Neuron (in vitro differentiated cells): Measurements from ENCODE around the gene MAPT.
A peak's percentile ranks its signal among the peaks of the same experiment; 100 is the strongest.

Experiments used
- H2AFZ ChIP-seq: one replicate; pipeline ENCODE4 v1.6.1; 2013; ENCODE audit warnings: low read depth, mild to moderate bottlenecking, inconsistent platforms, low read length, moderate library complexity
- H3K27me3 ChIP-seq: one replicate; pipeline ENCODE4 v1.6.1; 2013; ENCODE audit warnings: low read length; ENCODE audit not compliant: insufficient read depth
- H3K36me3 ChIP-seq: one replicate; pipeline ENCODE4 v1.6.1; 2013; ENCODE audit warnings: low read length; ENCODE audit not compliant: insufficient read depth
- H3K4me1 ChIP-seq: one replicate; pipeline ENCODE4 v1.6.1; 2013; ENCODE audit warnings: low read length; ENCODE audit not compliant: insufficient read depth
- H3K4me3 ChIP-seq: 2 replicates; pipeline ENCODE4 v1.5.1; 2013; ENCODE audit warnings: mild to moderate bottlenecking, low read length, moderate library complexity
- H3K9me3 ChIP-seq: one replicate; pipeline ENCODE4 v1.6.1; 2013; ENCODE audit warnings: low read length

Gene MAPT

DNA sequence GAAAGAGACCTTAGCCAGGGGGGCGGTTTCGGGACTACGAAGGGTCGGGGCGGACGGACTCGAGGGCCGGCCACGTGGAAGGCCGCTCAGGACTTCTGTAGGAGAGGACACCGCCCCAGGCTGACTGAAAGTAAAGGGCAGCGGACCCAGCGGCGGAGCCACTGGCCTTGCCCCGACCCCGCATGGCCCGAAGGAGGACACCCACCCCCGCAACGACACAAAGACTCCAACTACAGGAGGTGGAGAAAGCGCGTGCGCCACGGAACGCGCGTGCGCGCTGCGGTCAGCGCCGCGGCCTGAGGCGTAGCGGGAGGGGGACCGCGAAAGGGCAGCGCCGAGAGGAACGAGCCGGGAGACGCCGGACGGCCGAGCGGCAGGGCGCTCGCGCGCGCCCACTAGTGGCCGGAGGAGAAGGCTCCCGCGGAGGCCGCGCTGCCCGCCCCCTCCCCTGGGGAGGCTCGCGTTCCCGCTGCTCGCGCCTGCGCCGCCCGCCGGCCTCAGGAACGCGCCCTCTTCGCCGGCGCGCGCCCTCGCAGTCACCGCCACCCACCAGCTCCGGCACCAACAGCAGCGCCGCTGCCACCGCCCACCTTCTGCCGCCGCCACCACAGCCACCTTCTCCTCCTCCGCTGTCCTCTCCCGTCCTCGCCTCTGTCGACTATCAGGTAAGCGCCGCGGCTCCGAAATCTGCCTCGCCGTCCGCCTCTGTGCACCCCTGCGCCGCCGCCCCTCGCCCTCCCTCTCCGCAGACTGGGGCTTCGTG is at the start of gene MAPT:
Gene MAPT (plus strand): TSS at position 533 of the 763 bp plus-strand sequence. CDS start 67,784 bp downstream, outside the sequence.
- Histone ChIP-seq H3K36me3 (no peaks in the 10 kb centered on the region), H3K9me3 (no peaks in the 10 kb centered on the region), H3K27me3 (peaks cover 40% of the 10 kb centered on the region), H3K4me1 (peaks cover 16% of the 10 kb centered on the region), H3K4me3 (peak within 1 kb of the TSS; percentile 66), H2AFZ (peak within 1 kb of the TSS; percentile 99)

DNA sequence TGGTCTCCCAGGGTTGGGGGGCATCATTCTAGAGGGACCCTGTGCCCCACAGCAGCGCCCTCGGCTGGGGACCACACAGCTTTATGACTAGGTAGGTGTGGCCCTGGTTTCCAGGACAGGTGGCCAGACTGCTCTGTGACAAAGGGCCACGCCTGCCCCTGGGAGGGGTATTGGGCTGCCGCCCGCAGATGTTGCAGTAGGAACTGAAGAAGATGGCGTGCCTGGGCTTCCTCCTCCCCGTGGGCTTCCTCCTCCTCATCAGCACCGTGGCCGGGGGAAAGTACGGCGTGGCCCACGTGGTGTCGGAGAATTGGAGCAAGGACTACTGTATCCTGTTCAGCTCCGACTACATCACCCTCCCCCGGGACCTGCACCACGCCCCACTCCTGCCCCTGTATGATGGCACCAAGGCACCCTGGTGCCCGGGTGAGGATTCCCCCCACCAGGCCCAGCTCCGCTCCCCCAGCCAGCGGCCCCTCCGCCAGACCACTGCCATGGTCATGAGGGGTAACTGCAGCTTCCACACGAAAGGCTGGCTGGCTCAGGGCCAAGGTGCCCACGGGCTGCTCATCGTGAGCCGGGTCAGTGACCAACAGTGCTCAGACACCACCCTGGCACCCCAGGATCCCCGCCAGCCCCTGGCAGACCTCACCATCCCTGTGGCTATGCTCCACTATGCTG is 49.5 kb upstream of the MAPT start, which contains the start of gene SPPL2C:
Gene SPPL2C (plus strand): TSS at position 187 of the 681 bp plus-strand sequence. CDS start 26 bp downstream, at position 213.
- no peak within 1 kb of the TSS for H3K4me3 ChIP-seq
- no peak within 1 kb of the TSS for H2AFZ ChIP-seq
- no peaks in the 10 kb centered on the region for H3K4me1 ChIP-seq
- no peaks in the 10 kb centered on the region for H3K9me3 ChIP-seq
- H3K36me3 ChIP-seq, result no peaks in the 10 kb centered on the region
- H3K27me3 ChIP-seq, result peaks cover 5% of the 10 kb centered on the region

DNA sequence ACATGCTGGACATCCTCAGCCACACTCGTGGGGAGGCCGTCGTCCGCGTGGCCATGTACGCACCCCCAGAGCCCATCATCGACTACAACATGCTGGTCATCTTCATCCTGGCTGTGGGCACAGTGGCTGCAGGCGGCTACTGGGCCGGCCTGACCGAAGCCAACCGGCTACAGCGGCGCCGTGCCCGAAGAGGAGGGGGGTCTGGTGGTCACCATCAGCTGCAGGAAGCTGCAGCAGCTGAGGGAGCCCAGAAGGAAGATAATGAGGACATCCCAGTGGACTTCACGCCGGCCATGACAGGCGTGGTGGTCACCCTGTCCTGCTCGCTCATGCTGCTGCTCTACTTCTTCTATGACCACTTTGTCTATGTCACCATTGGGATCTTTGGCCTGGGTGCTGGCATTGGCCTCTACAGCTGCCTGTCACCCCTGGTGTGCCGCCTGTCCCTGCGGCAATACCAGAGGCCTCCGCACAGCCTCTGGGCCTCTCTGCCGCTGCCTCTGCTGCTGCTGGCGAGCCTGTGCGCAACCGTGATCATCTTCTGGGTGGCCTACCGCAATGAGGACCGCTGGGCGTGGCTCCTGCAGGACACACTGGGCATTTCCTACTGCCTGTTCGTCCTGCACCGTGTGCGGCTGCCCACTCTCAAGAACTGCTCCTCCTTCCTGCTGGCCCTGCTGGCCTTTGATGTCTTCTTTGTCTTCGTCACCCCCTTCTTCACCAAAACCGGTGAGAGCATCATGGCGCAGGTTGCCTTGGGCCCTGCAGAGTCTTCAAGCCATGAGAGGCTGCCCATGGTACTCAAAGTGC is 48.8 kb upstream of the MAPT start:
- H3K36me3 ChIP-seq, result no peaks in the 10 kb centered on the region
- H3K4me3 ChIP-seq, result no peak overlapping the region
- peaks cover 5% of the 10 kb centered on the region for H3K27me3 ChIP-seq
- no peak overlapping the region for H2AFZ ChIP-seq
- no peaks in the 10 kb centered on the region for H3K9me3 ChIP-seq
- H3K4me1 ChIP-seq, result no peaks in the 10 kb centered on the region

DNA sequence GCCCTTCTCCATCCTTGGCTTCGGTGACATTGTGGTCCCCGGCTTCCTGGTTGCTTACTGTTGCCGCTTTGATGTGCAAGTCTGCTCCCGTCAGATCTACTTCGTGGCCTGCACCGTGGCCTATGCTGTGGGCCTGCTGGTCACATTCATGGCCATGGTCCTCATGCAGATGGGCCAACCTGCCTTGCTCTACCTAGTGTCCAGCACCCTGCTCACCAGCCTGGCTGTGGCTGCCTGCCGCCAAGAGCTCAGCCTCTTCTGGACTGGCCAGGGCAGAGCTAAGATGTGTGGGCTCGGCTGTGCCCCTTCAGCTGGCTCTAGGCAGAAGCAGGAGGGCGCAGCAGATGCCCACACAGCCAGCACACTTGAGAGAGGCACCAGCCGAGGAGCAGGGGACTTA is 48.1 kb upstream of the MAPT start:
- Histone ChIP-seq H3K4me1 (no peaks in the 10 kb centered on the region), H3K36me3 (no peaks in the 10 kb centered on the region), H3K4me3 (no peak overlapping the region), H3K27me3 (peaks cover 7% of the 10 kb centered on the region), H2AFZ (no peak overlapping the region), H3K9me3 (no peaks in the 10 kb centered on the region)

DNA sequence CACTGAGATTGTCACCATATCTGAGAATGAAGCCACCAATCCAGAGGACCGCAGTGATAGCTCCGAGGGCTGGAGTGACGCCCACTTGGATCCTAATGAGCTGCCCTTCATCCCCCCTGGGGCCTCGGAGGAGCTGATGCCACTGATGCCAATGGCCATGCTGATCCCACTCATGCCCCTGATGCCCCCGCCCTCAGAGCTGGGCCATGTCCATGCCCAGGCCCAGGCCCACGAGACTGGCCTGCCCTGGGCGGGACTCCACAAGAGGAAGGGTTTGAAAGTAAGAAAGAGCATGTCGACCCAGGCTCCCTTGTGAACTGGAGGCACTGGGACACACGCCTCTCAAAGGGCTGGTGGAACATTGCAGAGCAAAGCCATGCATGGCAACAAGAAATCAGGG is 47.7 kb upstream of the MAPT start:
- Histone ChIP-seq H3K4me3 (no peak overlapping the region), H3K9me3 (no peaks in the 10 kb centered on the region), H2AFZ (no peak overlapping the region), H3K27me3 (peaks cover 7% of the 10 kb centered on the region), H3K36me3 (no peaks in the 10 kb centered on the region), H3K4me1 (no peaks in the 10 kb centered on the region)

DNA sequence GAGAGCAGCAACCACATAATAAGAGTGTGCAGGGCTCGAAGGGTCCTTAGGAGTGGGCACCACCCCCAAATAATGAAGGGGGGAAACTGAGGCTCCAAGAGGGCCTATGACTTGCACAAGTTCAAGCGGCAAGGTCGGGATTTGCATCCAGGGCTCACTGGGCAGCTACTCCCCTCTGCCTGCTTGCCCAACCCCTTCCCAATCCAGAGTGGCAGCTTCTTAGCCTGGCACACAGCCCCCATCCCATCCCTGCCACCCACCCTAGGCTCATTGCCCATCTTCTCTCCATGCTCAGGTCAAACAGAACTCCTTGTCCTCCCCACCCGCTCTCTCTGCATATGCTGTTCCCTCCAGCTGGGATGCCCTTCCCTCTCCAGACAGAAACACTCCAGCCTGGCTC is 47.3 kb upstream of the MAPT start:
- Histone ChIP-seq H3K9me3 (no peaks in the 10 kb centered on the region), H3K36me3 (no peaks in the 10 kb centered on the region), H3K4me1 (no peaks in the 10 kb centered on the region), H2AFZ (no peak overlapping the region), H3K27me3 (peaks cover 3% of the 10 kb centered on the region), H3K4me3 (no peak overlapping the region)

DNA sequence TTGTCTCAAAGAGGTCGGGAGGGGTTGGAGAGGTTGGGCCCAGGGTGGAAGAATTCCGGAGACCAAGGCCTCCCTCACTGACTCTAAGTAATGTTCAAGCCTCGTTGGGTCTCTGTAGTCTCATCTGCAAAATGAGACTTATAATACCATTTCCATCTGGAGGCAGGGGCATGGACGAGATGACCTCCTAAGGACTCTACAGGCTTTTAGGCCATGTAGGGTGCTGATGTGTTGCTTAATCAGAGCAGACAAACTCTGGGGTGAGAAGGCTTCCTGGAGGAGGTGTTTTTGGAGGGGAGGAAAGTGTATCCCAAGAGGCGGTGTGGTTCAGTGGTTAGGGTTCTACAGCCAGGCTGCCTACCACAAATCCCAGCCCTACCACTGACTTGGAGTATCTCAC is 46.6 kb upstream of the MAPT start:
- H2AFZ ChIP-seq, result no peak overlapping the region
- peaks cover 2% of the 10 kb centered on the region for H3K27me3 ChIP-seq
- no peak overlapping the region for H3K4me3 ChIP-seq
- H3K36me3 ChIP-seq, result no peaks in the 10 kb centered on the region
- H3K9me3 ChIP-seq, result no peaks in the 10 kb centered on the region
- H3K4me1 ChIP-seq, result no peaks in the 10 kb centered on the region

DNA sequence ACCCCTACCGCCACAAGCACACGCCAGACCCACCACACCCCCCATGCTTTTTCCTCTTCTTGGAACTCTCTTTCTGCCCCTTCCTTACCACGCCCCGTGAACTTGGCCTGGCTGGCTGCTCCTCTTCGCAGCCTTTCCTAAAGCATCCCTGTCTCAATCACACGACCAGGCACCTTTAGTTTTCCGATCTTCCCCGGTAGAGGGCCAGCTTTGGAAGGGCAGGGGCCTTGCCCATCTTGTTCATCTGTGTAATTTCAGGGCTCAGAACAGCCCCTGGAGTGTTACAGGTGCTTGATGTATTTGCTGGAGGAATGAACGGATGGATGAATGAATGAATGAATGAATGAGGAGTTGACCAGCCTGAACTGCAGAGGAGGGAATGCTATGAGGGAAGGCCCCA is 45.9 kb upstream of the MAPT start:
- Histone ChIP-seq H3K36me3 (no peaks in the 10 kb centered on the region), H3K4me1 (no peaks in the 10 kb centered on the region), H2AFZ (no peak overlapping the region), H3K27me3 (peaks cover 2% of the 10 kb centered on the region), H3K4me3 (no peak overlapping the region), H3K9me3 (no peaks in the 10 kb centered on the region)

DNA sequence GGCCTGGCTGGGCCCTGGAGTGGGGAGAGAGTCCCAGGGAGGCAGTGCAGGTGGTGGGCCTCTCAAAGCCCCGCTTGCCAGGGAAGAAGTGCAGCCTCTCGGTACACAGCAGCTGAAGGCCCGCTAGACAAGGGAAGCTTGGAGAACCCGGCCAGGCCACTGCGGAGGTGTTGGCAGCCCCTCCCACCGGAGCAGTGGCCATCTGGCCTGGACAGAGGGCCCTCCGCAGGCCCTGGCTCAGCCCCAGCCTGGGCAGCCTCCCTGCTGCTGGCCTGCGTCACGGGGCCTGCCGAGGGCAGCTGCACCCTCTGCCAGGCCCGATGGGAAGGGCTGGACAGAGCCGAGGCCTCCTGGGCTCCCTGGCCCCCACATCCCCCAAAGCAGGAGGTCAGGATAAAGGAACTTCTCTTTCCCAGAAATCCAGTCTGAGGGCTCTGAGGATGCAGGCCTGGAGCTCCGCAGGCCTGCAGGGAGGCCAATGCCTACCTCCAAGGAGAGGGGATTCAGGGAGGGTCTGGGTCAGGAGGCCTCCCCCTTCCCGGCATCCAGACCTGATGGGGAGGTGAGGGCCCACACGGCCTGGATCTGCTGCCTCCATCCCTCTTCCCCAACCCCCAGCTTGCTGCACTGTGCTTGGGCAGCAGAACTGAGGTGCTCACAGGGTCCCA is 45.4 kb upstream of the MAPT start:
- no peaks in the 10 kb centered on the region for H3K4me1 ChIP-seq
- no peak overlapping the region for H3K4me3 ChIP-seq
- no peaks in the 10 kb centered on the region for H3K9me3 ChIP-seq
- H3K27me3 ChIP-seq, result peaks cover 2% of the 10 kb centered on the region
- no peak overlapping the region for H2AFZ ChIP-seq
- no peaks in the 10 kb centered on the region for H3K36me3 ChIP-seq

DNA sequence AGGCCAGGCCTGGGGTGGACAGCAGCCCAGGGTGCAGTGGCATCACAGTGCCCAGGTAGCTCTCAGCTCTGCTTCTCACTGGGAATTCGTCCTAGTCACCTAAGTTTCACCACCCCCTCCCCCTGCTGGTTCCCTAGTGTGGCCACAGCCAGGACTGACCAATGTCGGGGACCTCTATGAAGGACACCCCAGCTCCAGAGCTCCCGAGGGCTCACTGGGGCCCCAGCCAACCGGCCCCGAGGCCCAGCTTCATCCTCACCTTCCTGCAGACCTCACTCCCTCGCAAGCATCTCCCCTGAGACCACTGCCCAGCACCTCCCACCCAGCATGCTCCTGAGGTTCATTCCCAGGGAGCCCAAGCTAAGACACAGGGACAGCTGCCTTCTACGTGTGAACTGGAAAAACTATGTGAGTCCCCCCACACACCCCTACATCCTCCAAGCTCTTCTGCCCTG is 44.8 kb upstream of the MAPT start:
- Histone ChIP-seq H3K4me3 (no peak overlapping the region), H3K4me1 (no peaks in the 10 kb centered on the region), H3K27me3 (peaks cover 2% of the 10 kb centered on the region), H3K9me3 (no peaks in the 10 kb centered on the region), H2AFZ (no peak overlapping the region), H3K36me3 (no peaks in the 10 kb centered on the region)

DNA sequence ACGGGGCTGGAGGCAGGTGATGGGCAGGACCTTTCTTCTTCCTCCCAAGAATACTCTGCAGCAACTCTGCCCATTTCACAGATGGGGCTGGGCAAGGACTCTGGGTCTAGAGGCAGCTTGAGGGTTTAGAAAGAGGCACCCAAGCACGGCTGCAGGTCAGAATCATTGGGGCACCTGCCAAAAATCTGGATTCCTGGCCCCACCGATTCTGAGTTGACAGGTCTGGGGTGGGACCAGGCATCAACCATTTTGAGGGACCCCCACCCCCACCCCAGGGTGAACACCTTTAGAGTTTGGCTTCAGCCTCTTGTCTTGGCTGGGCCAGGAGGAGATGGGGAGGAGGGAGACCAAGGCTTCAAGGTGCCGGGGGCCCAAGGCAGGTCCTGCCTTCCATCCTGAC is 44.3 kb upstream of the MAPT start:
- H3K27me3 ChIP-seq, result peaks cover 2% of the 10 kb centered on the region
- no peaks in the 10 kb centered on the region for H3K4me1 ChIP-seq
- H2AFZ ChIP-seq, result no peak overlapping the region
- H3K9me3 ChIP-seq, result no peaks in the 10 kb centered on the region
- no peaks in the 10 kb centered on the region for H3K36me3 ChIP-seq
- H3K4me3 ChIP-seq, result no peak overlapping the region

DNA sequence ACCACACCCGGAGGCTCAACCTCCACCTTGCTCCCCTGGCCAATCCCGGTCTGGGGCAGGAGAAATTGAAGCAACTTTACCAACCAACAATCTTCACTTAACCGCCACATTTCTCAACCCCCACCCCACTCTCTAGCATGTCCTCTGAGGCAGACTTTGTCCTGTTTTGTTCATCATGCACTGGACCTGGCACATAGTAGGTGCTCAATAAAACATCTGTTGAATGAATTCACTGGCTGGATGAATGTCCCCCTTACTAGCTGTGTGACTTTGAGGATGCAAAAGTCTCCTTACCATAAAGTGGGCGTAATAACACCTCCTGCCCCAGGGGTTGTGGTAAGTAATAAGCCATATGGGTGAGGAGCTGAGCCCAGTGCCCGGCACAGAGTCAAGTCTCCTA is 43.9 kb upstream of the MAPT start:
- Histone ChIP-seq H3K27me3 (peaks cover 2% of the 10 kb centered on the region), H3K36me3 (no peaks in the 10 kb centered on the region), H2AFZ (no peak overlapping the region), H3K4me1 (no peaks in the 10 kb centered on the region), H3K4me3 (no peak overlapping the region), H3K9me3 (no peaks in the 10 kb centered on the region)
